ENCODE data around the gene PLEKHG4.

DNA sequence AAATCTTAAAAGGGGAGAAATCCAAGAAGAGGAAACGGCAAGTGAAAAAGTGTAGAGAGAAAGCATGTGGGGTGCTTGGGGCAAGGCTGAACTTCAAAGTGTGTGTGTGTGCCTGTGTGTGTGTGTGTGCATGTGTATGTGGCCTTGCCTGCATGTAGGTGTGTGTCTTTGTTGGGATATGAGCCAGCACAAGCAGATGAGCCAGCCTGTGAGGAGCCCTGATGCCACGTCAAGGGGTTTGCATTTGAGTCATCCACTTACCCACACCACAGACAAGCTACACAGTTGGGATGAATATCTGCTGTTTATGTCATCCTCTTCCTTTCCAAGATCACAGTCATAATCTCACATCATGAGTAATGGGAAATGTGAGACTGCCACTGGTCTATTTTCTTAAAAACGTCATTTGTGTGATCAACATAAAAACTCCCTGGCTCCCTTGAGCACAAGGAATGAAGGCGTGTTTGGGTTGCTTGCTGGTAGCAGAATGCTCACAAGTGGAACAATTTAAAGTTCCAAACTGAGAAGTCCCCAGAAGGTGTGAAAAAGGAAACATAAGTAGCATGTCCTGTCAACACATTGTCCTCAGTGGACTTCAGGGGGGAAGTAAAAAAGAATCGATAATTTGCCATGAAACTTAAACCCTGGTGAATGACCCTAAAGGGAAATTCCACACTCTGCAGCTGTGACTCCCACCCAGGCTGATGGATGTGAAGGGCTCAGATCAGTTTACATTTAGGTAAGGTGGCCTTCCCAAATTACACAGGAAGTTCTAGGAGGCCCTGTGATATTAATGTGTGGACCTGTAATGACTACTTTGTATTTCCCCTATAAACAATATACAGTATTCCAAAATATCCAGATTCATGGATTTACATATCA lies 32.5 kb downstream of the PLEKHG4 start:
- TF ChIP-seq CTCF (IDR thresholded peaks at IDR 0.05) (no peak), POLR2A (IDR thresholded peaks at IDR 0.05) (no peak)
